Measurements from ENCODE around the gene ATG2A. TPM values are rescaled to one million over a fixed set of nuclear protein-coding genes. Genes with fewer than 3 reads are reported as not detected.

The ATG2A gene
- total RNA-seq, 1 experiment from 2014 or later: 28.6 TPM

DNA sequence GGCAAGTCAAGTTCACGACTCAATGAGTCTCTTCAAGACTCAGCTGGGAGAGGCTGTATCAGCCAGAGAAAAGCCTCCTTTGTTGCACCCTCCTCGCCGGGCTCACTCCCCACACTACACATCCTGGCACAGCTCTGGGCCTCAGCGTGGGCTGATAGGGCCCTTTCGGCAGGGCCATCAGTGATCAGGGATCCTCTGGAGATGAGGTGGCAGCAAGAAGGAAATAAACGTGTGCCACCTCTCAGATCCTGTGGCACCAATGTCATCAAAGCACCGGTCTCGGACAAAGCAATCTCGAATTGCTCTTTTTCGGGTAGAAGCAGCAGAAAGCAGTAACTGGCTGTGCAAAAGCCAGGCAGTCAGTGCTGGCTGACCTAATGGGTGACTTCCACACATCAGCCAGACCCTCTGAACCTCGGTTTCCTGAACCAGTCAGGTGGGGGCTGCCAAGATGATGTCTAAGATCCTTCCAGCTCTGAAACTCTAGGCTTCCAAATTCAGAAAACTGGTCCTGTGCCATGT is 40.7 kb downstream of the ATG2A start:
- TF ChIP-seq, protein P1, sequence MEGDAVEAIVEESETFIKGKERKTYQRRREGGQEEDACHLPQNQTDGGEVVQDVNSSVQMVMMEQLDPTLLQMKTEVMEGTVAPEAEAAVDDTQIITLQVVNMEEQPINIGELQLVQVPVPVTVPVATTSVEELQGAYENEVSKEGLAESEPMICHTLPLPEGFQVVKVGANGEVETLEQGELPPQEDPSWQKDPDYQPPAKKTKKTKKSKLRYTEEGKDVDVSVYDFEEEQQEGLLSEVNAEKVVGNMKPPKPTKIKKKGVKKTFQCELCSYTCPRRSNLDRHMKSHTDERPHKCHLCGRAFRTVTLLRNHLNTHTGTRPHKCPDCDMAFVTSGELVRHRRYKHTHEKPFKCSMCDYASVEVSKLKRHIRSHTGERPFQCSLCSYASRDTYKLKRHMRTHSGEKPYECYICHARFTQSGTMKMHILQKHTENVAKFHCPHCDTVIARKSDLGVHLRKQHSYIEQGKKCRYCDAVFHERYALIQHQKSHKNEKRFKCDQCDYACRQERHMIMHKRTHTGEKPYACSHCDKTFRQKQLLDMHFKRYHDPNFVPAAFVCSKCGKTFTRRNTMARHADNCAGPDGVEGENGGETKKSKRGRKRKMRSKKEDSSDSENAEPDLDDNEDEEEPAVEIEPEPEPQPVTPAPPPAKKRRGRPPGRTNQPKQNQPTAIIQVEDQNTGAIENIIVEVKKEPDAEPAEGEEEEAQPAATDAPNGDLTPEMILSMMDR (conservative IDR thresholded peaks at IDR 0.05; ENCODE audit: low read depth, low read length): no peak
- Histone ChIP-seq H3K27me3 (replicated peaks; ENCODE audit: insufficient read depth, low read depth, low read length, poor library complexity) (no peaks in the 10 kb centered on the region), H3K4me1 (ENCODE audit: insufficient read depth, low read length, poor library complexity, severe bottlenecking) (peaks cover 17% of the 10 kb centered on the region), H3K4me3 (ENCODE audit: low read depth, low read length, poor library complexity, severe bottlenecking) (no peak overlapping the region), H3K36me3 (ENCODE audit: insufficient read depth, low read length, poor library complexity, severe bottlenecking) (peaks cover 14% of the 10 kb centered on the region), H3K9me3 (ENCODE audit: low read depth, low read length, poor library complexity, severe bottlenecking) (no peaks in the 10 kb centered on the region), H3K27ac (ENCODE audit: low read depth, low read length, poor library complexity, severe bottlenecking) (no peak overlapping the region)
- intact Hi-C loops (cut with micrococcal nuclease; ENCODE audit: unreplicated experiment): no loop called here
- BruUV-seq (replicated peaks): no TSS peak
- POLR2A ChIA-PET (ENCODE audit: low non-redundant PET): no interaction called here
- no peak for DNase-seq (ENCODE audit: low spot score)
- CTCF ChIA-PET: no interaction called here

DNA sequence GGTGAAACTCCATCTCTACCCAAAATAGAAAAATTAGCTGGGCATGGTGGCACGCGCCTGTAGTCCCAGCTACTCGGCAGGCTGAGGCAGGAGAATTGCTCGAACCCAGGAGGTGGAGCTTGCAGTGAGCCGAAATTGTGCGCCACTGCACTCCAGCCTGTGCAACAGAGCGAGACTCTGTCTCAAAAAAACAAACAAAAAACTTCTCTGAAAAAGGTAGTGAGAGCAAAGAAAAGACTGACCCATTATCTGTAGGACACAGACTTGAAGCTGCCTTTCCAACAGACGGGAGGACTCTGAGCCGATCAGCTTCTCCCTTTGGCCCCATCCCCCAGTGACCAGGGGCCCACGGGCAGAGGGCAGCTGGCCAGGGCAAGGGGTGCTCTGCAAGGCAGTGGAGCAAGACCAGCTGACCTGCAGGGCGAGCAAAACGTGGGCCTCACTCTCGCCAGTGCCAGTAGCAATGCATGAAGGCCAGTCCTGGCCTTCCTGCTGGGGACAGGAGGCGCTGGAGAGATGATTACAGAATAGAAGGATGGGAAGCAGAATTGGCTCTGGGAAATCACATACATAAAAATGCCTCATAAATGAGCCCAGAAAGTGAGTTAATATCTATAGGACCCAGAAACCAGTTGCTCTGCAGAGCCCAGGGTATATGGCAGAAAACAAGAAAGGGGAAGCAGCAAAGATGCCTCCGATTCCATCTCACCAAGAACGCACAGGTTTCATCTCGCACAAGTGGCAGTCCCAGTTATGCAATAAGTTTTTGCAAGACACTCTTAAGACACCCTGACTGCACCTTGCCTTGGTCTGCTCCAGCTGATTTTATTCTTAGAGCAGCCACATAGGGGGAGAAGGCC is 41.4 kb downstream of the ATG2A start:
- BruUV-seq (replicated peaks): no TSS peak
- H3K27ac ChIP-seq (ENCODE audit: low read depth, low read length, poor library complexity, severe bottlenecking): no peak overlapping the region
- H3K9me3 ChIP-seq (ENCODE audit: low read depth, low read length, poor library complexity, severe bottlenecking): no peaks in the 10 kb centered on the region
- H3K4me3 ChIP-seq (ENCODE audit: low read depth, low read length, poor library complexity, severe bottlenecking): no peak overlapping the region
- ChIA-PET CTCF (no interaction called here), POLR2A (ENCODE audit: low non-redundant PET) (interaction anchor here (0.6 kb wide), 1 partner anchor 200 kb away, joined by 3 read pairs; no protein-coding TSS in a partner anchor)
- peaks cover 17% of the 10 kb centered on the region for H3K4me1 ChIP-seq (ENCODE audit: insufficient read depth, low read length, poor library complexity, severe bottlenecking)
- H3K27me3 ChIP-seq (replicated peaks; ENCODE audit: insufficient read depth, low read depth, low read length, poor library complexity): no peaks in the 10 kb centered on the region
- no peak for DNase-seq (ENCODE audit: low spot score)
- intact Hi-C loops (cut with micrococcal nuclease; ENCODE audit: unreplicated experiment): no loop called here
- H3K36me3 ChIP-seq (ENCODE audit: insufficient read depth, low read length, poor library complexity, severe bottlenecking): peaks cover 14% of the 10 kb centered on the region
- no peak for TF ChIP-seq EZH2 (IDR thresholded peaks at IDR 0.05; ENCODE audit: borderline replicate concordance, low read depth, low read length, poor library complexity, severe bottlenecking)
- TF ChIP-seq, protein P1 (conservative IDR thresholded peaks at IDR 0.05; ENCODE audit: low read depth, low read length): no peak

DNA sequence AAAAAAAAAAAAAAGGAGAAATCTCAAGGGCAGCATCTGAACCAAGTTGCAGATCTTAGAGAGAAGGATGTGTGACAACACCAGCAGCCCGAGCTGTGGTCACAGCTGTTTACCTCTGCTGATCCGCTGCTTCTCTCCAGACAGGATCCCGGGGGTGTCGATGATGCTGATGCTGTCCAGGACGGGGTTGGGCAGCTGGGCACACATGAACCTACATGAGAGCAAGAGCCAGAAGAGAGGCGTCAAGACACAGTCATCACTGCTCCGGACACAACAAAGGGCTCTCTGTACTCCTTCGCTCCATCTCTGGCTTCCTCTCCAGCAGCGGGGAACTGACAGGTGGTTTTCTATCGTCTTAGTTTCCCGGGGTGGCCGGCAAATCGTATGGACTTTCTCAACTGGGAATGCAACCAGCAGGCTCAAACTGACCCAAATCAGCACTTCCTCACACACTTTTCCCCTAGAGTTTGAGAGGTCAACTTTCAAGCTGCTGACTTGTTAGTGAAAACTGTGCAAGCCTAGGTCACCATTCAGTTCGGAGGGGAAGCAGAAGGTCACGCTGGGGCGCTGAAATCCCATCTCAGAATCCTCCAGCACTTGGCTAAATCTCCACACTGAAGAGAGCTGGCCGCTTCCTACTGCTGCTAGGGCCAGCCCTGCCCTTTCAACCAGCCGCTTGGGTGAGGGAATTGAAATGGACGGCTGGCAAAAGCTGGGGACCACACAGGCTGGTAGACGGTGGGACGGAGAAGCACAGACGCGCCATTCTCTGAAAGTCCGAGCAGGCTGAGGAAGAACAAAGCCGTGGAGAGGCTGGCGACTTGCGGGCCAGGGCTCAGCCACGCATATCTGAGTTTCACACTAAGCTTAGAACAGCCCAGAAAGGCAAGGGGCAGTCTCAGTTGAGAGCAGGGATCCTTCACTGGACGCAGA is 42.4 kb downstream of the ATG2A start:
- POLR2A ChIA-PET (ENCODE audit: low non-redundant PET): interaction anchor here (0.6 kb wide), 1 partner anchor 201 kb away, joined by 3 read pairs; no protein-coding TSS in a partner anchor
- Histone ChIP-seq H3K36me3 (ENCODE audit: insufficient read depth, low read length, poor library complexity, severe bottlenecking) (peaks cover 14% of the 10 kb centered on the region), H3K27me3 (replicated peaks; ENCODE audit: insufficient read depth, low read depth, low read length, poor library complexity) (no peaks in the 10 kb centered on the region), H3K9me3 (ENCODE audit: low read depth, low read length, poor library complexity, severe bottlenecking) (no peaks in the 10 kb centered on the region), H3K27ac (ENCODE audit: low read depth, low read length, poor library complexity, severe bottlenecking) (no peak overlapping the region), H3K4me3 (ENCODE audit: low read depth, low read length, poor library complexity, severe bottlenecking) (no peak overlapping the region), H3K4me1 (ENCODE audit: insufficient read depth, low read length, poor library complexity, severe bottlenecking) (peaks cover 22% of the 10 kb centered on the region)
- no peak for DNase-seq (ENCODE audit: low spot score)
- no TSS peak for BruUV-seq (replicated peaks)
- TF ChIP-seq, protein P1 (conservative IDR thresholded peaks at IDR 0.05; ENCODE audit: low read depth, low read length): no peak
- no peak for TF ChIP-seq EZH2 (IDR thresholded peaks at IDR 0.05; ENCODE audit: borderline replicate concordance, low read depth, low read length, poor library complexity, severe bottlenecking)
- intact Hi-C loops (cut with micrococcal nuclease; ENCODE audit: unreplicated experiment): no loop called here
- CTCF ChIA-PET: no interaction called here

Measured in A673 (cell line).